H4 (cell line): ENCODE results near the gene MAP7D1. TPM values are rescaled to one million over a fixed set of nuclear protein-coding genes. Genes with fewer than 3 reads are reported as not detected.

Experiments
- DNase-seq: peaks from one replicate; pipeline ENCODE4 v3.0.0-alpha.2; 2015; ENCODE audit warnings: low spot score
- total RNA-seq: library from RNA; depleted of rRNA; stranded (reverse); fragments of >200 nt; shearing (Covaris generic); gene quantifications from 2 replicates; pipeline ENCODE4 v1.2.3, GENCODE V29; 2014

MAP7D1 gene
- total RNA-seq, 1 experiment from 2014 or later = 59.1 TPM

DNA sequence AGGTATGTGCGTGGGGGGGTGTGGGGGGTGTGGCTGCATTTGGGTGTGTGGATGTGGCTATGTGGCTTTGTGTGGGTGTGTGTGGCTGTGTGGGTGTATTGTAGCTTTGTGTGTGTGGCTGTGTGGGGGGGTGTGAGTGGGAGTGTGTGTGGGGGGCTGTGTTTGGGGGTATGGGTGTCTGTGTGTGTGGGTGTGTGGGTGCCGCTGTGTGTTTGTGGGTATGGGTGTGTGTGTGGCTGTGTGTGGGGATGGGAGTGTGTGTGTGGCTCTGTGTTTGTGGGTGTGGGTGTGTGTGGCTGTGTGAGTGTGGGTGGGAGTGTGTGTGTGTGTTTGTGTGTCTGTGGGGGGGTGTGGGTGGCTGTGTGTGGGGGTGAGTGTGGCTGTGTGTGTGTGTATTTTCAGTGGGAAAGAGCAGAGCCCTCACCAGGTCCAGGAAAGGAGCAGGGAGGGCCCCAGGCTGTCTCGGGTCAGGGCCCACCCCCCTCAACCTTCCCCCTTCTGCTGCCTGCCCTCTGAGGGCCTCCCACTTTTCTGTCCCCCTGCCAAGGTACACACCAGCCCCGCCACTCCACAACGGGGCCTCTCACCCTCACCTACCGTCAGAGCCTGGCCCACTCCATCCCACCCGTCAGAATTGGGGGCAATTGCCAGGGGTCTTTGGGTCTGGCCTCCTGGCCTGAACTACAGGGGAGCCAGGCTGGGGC, 29.0 kb upstream of the MAP7D1 start:
- DNase-seq = no peak

- peak; percentile 53 for DNase-seq
These were observed 27.6 kb upstream of the MAP7D1 start for GRCh38 chr1:36128126-36128904.

- no peak for DNase-seq
These were observed 27.1 kb upstream of the MAP7D1 start for GRCh38 chr1:36128905-36129206.

DNA sequence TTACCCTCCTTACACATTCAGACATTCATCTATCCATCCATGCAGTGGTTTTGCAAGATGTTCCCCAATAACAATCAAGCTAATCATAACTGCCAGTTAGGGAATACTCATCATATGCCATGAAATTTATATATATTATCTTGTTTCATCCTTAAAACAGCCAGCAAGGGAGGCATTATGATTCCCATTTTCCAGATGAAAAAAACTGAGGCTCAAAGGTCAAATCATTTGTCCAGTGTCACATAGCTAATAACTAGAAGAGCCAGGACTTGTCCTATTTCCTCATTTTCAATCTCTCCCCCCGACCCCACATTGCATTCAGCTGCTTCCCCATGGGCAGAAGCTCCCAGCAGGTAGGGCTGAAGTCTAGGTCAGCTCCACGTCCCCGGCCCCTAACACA, 23.9 kb upstream of the MAP7D1 start:
- no peak for DNase-seq

- DNase-seq = peak; percentile 91
These were observed 22.5 kb upstream of the MAP7D1 start for GRCh38 chr1:36133484-36133883.

- no peak for DNase-seq
These were observed 21.9 kb upstream of the MAP7D1 start for GRCh38 chr1:36134031-36134430.

- DNase-seq = no peak
These were observed 21.2 kb upstream of the MAP7D1 start for GRCh38 chr1:36134505-36135329.

GRCh38 chr1:36135330-36135667, 20.7 kb upstream of the MAP7D1 start:
- no peak for DNase-seq

DNA sequence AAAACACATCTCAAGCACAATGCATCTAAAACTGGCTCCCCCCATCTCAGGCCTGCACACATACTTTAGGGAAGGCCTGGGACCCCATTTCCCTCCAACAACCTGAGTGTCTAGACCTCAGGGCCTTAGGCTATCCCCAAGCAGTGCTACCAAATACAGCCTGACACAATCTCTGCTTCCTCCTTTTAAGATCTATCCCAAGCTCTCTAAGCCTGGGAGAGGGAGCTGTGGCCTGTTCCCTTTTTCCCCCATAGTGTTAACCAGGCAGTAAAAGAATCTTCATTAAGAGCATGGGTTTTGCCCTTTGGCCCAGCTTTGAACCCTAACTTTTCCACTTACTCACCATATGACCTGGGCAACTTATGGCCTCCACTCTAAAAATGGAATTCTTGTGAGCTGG, 20.2 kb upstream of the MAP7D1 start:
- no peak for DNase-seq

DNA sequence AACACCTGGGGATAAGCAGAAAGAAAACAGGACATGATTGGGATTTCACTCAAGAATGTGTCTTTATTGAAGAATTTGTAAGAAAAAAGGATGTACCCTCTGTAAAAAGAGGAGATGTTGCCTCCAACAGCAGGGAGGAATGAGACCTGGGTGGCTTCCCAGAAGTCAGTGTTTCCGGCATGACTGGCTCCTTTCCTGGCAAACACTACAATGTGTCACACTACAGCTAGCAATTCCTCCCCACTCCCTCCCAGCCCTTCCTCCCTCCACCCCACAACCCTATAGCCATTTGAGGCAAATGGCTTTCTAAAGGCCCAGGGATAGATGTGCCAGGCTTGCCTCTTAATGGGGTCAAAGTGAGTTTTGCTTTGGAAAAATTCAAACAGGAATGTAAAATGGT, 19.4 kb upstream of the MAP7D1 start:
- DNase-seq = peak; percentile 38

- no peak for DNase-seq
These were observed 18.7 kb upstream of the MAP7D1 start for GRCh38 chr1:36137226-36137625.

GRCh38 chr1:36137776-36138175, 18.2 kb upstream of the MAP7D1 start:
- DNase-seq = no peak

DNA sequence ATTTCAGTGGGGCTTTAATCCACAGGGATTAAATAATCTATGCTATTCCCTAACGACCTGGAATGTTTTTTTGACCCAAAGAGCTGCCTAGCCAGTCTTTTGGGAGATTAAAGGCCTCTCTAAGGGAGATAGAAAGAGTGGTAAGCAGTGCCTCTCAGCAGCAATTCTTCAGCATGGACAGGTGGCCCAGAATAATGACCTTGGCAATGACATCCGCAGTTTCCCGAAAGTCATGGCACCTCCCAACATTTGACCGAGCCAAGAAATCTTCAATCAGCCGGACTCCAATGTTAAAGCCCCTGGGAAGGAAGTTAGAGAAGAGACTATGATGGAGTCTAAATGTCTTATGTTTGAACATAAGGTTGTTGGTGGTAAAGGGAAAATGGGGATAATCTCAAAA, 16.4 kb upstream of the MAP7D1 start:
- no peak for DNase-seq

DNA sequence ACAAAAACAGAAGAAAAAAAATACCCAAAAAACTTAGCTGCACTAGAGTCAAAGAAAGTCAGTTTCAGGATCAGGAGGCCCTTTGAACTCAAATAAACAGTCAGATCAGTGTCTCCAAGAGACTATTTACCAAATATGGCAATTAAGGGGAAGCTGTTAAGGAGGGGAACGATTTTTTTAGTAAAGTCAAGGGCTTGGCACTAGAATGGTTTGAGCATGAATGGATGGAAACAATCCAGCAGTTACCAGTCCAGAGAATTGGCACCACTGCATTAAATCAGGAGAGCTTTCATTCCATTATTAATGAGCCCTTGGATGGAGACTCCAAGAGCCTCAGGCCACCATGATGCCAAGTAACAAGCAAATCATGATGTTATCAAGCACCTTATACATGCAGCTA, 13.8 kb upstream of the MAP7D1 start:
- DNase-seq = no peak

DNA sequence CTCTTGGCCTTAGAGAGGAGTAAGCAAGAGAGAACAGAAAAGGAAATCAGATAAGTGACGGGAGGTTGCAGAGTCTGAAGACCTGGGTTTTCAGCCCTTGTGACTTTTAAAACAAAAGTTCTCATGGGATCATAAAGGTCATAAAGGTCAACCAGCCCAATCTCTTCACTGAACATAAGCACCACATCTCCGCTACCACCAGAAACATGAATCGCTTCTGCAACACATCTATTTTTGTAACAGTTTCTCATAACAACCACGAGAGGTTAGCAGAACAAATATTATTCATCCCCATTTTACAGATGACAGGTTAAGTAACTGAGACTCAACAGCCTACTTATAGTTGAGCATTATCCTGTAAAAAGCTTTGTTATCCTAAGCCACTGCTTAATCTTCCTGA, 12.5 kb upstream of the MAP7D1 start:
- no peak for DNase-seq

- no peak for DNase-seq
These were observed 11.5 kb upstream of the MAP7D1 start for GRCh38 chr1:36144413-36144812.

DNA sequence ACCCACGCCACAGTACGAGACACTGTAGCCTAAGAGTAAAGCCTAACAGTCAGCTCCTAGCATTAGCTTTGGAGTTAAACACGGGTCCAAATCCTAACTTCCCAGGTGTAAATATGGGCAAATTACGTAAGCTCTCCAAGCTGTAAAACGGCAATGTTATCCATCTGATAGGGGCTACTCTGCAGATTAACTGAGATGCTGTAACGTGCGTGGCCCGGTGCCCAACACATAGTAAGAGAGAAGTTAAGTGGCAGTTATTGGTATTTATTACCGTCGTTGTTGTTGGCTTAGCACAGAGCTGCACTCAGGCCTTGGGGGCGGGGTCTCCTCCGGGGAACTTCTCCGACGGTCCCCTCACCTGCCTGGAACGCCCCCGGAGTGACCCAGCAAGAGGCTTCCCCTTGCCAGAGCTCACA, 7.1 kb upstream of the MAP7D1 start:
- DNase-seq = no peak

DNA sequence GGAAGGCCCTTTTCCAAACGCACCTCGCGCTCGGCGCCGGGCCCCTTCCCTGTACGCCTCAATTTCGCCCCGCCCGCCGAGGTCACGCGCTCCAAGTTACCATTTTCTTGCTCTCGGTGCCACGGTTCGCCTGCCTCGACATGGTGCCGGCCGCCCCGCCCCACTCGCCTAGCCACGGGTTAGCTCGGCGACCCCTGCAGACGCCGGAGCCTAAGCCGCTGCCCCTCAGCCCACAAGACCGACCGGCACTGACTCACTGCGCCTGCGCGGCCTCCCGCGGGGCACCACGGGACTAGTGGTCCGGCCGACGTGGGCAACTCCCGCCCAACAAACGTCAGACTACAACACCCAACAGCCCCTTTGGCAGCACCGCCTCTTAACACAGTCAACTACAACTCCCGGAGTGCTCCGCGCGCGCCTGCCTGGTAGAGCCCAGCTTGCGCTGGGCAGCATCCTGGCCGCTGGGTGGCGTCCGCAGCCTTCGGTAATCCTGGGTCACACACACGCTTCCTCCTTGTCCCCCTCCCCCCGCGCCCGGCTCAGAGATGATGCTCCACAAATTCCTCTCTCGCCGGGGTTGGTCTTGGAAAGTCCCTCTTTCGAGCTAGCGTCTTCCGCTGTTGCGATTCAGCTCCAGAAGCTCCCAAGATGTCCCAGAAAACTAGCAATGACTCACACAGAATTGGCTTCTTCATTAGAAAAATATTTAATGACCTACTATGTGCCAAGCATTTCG, 6.6 kb upstream of the MAP7D1 start, which contains the start of gene TRAPPC3:
TSS of gene TRAPPC3 (minus strand) at position 250 of the 736 bp plus-strand sequence. CDS start at position 142, 108 bp downstream.
- peak; percentile 99 for DNase-seq

DNA sequence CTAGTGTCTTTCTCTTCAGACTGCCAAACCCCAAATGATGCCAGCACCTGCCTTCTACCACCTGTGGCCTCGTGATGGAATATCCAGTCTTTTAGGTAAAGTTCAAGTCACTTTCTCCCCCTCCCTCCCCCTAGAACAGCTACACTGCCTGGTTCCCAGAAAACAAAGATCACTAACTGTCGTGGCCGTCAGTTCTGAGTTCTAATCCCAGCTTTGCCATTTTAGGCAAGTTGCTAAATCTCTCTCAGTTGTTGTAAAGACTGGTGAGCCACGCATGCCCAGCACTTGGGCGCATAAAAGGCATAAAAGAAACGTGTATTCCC, 6.0 kb upstream of the MAP7D1 start:
- no peak for DNase-seq

DNA sequence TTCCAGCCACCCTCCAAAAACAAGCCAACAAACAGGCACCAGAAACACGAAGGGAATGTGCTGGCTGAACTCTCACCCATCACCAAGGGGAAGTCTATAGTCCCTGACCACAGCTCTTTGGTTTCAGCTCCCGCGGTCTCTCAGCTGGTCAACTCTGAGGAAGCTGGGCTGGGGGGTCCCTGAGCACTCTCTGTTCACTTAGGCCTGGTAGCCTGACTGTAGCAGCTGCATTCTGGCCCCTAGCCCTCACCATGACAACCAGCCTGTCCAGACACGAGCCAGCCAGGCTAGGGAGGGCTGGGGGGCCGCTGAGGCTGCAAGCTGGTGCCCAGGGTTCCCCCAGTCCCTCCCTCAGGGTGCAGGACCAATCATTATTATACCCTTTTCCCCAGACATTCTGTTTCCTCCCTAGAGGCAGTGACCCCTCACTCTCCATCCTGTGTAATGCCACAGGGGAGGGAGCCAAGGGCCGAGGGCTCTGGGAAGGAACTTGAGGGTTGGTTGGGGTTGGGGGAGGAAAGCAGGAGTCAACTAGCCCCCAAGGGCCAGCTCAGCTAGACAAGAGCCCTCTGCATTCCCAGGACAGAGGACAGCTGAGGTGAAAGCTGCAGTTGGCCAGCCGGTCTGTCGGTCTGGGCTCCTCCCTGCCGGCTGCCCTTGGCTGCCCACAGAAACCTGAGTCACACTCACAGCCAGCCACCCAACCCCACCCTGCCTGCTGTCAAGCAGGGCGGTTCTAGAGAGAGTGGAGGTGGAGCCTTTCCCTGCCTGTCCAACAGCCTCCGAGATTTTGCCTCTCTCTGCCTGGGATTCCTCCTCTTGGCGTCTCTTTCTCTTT, 5.4 kb upstream of the MAP7D1 start:
- DNase-seq = peak; percentile 96

GRCh38 chr1:36151134-36151844, 4.7 kb upstream of the MAP7D1 start:
- DNase-seq = no peak
